ENCODE results near the gene FGF10.

FGF10 gene

GRCh38 chr5:44377057-44377456 is 12.2 kb downstream of the FGF10 start:
- H3K4me3 ChIP-seq (ENCODE audit: low read length) = no peak overlapping the region
- H4K20me1 ChIP-seq (ENCODE audit: insufficient read depth, low read length) = no peaks in the 10 kb centered on the region
- no peaks in the 10 kb centered on the region for H3K36me3 ChIP-seq (replicated peaks; ENCODE audit: insufficient read depth, low read length)
- no peak overlapping the region for H3K27ac ChIP-seq (ENCODE audit: low read length)
- no peaks in the 10 kb centered on the region for H3K9me3 ChIP-seq (replicated peaks; ENCODE audit: insufficient read depth, low read length)
- DNase-seq = no peak
- no peaks in the 10 kb centered on the region for H3K27me3 ChIP-seq (replicated peaks; ENCODE audit: insufficient read depth, low read length)
- no peaks in the 10 kb centered on the region for H3K4me1 ChIP-seq (ENCODE audit: low read length)
- TF ChIP-seq CTCF (IDR thresholded peaks at IDR 0.05; ENCODE audit: low read length) (no peak), EZH2phosphoT487 (IDR thresholded peaks at IDR 0.05; ENCODE audit: low read length) (no peak), EZH2 (optimal IDR thresholded peaks at IDR 0.05; ENCODE audit: low read depth, low read length) (no peak)
- H3K4me2 ChIP-seq (ENCODE audit: low read depth, low read length) = no peak overlapping the region
- H3F3A ChIP-seq (ENCODE audit: insufficient read depth, low read length) = no peaks in the 10 kb centered on the region
- no peak overlapping the region for H2AFZ ChIP-seq (ENCODE audit: low read length)
- H3K79me2 ChIP-seq (ENCODE audit: low read length) = no peaks in the 10 kb centered on the region
- H3K9ac ChIP-seq (ENCODE audit: low read length) = no peak overlapping the region
- H3K9me2 ChIP-seq (replicated peaks; ENCODE audit: insufficient read depth, low read length) = no peaks in the 10 kb centered on the region

- no peaks in the 10 kb centered on the region for H3K36me3 ChIP-seq (replicated peaks; ENCODE audit: insufficient read depth, low read length)
- H3K4me3 ChIP-seq (ENCODE audit: low read length) = no peak overlapping the region
- no peak overlapping the region for H3K4me2 ChIP-seq (ENCODE audit: low read depth, low read length)
- H3K9ac ChIP-seq (ENCODE audit: low read length) = no peak overlapping the region
- TF ChIP-seq EZH2 (optimal IDR thresholded peaks at IDR 0.05; ENCODE audit: low read depth, low read length) = no peak
- no peak for TF ChIP-seq EZH2phosphoT487 (IDR thresholded peaks at IDR 0.05; ENCODE audit: low read length)
- TF ChIP-seq CTCF (IDR thresholded peaks at IDR 0.05; ENCODE audit: low read length) = no peak
- H3K9me3 ChIP-seq (replicated peaks; ENCODE audit: insufficient read depth, low read length) = no peaks in the 10 kb centered on the region
- no peaks in the 10 kb centered on the region for H3K27me3 ChIP-seq (replicated peaks; ENCODE audit: insufficient read depth, low read length)
- no peak overlapping the region for H2AFZ ChIP-seq (ENCODE audit: low read length)
- H3K27ac ChIP-seq (ENCODE audit: low read length) = no peak overlapping the region
- no peaks in the 10 kb centered on the region for H3F3A ChIP-seq (ENCODE audit: insufficient read depth, low read length)
- H3K79me2 ChIP-seq (ENCODE audit: low read length) = no peaks in the 10 kb centered on the region
- H3K9me2 ChIP-seq (replicated peaks; ENCODE audit: insufficient read depth, low read length) = no peaks in the 10 kb centered on the region
- H3K4me1 ChIP-seq (ENCODE audit: low read length) = no peaks in the 10 kb centered on the region
- H4K20me1 ChIP-seq (ENCODE audit: insufficient read depth, low read length) = no peaks in the 10 kb centered on the region
- no peak for DNase-seq
Observed at GRCh38 chr5:44372028-44372427, 17.2 kb downstream of the FGF10 start.

- H3K4me1 ChIP-seq (ENCODE audit: low read length) = no peaks in the 10 kb centered on the region
- H3K9me3 ChIP-seq (replicated peaks; ENCODE audit: insufficient read depth, low read length) = no peaks in the 10 kb centered on the region
- no peak overlapping the region for H3K4me3 ChIP-seq (ENCODE audit: low read length)
- DNase-seq = no peak
- no peak overlapping the region for H2AFZ ChIP-seq (ENCODE audit: low read length)
- H3K9ac ChIP-seq (ENCODE audit: low read length) = no peak overlapping the region
- H3K36me3 ChIP-seq (replicated peaks; ENCODE audit: insufficient read depth, low read length) = no peaks in the 10 kb centered on the region
- H3K9me2 ChIP-seq (replicated peaks; ENCODE audit: insufficient read depth, low read length) = no peaks in the 10 kb centered on the region
- TF ChIP-seq EZH2 (optimal IDR thresholded peaks at IDR 0.05; ENCODE audit: low read depth, low read length) (no peak), CTCF (IDR thresholded peaks at IDR 0.05; ENCODE audit: low read length) (no peak), EZH2phosphoT487 (IDR thresholded peaks at IDR 0.05; ENCODE audit: low read length) (no peak)
- H4K20me1 ChIP-seq (ENCODE audit: insufficient read depth, low read length) = no peaks in the 10 kb centered on the region
- no peak overlapping the region for H3K4me2 ChIP-seq (ENCODE audit: low read depth, low read length)
- H3F3A ChIP-seq (ENCODE audit: insufficient read depth, low read length) = no peaks in the 10 kb centered on the region
- H3K27ac ChIP-seq (ENCODE audit: low read length) = no peak overlapping the region
- no peaks in the 10 kb centered on the region for H3K79me2 ChIP-seq (ENCODE audit: low read length)
- H3K27me3 ChIP-seq (replicated peaks; ENCODE audit: insufficient read depth, low read length) = no peaks in the 10 kb centered on the region
Observed at GRCh38 chr5:44367203-44367602, 22.0 kb downstream of the FGF10 start.
